Stimulated activated CD4-positive, alpha-beta T cell treated with anti-CD3 and anti-CD28 coated beads, Interleukin-1b, Interleukin-23, amount 100 ng/mL, for 48 hours (primary cell): ENCODE data around the gene AOAH.

ENCODE experiments used
- DNase-seq: peaks from one replicate; pipeline ENCODE4 v3.0.0-alpha.2; 2020

The AOAH gene

GRCh38 chr7:36690514-36691187 is 33.6 kb downstream of the AOAH start:
- DNase-seq = no peak

GRCh38 chr7:36690041-36690440 is 34.3 kb downstream of the AOAH start:
- no peak for DNase-seq

GRCh38 chr7:36686499-36686898 is 37.8 kb downstream of the AOAH start:
- peak; percentile 64 for DNase-seq

- DNase-seq = no peak
Observed at GRCh38 chr7:36684954-36685353, 39.3 kb downstream of the AOAH start.

GRCh38 chr7:36683695-36684357 is 40.5 kb downstream of the AOAH start:
- peak; percentile 24 for DNase-seq

- no peak for DNase-seq
Observed at GRCh38 chr7:36683111-36683510, 41.2 kb downstream of the AOAH start.

GRCh38 chr7:36682102-36682501 is 42.2 kb downstream of the AOAH start:
- DNase-seq = no peak

- DNase-seq = peak; percentile 76
Observed at GRCh38 chr7:36677769-36678437, 46.4 kb downstream of the AOAH start.

GRCh38 chr7:36673703-36674102 is 50.6 kb downstream of the AOAH start:
- no peak for DNase-seq

GRCh38 chr7:36671432-36671829 is 52.9 kb downstream of the AOAH start:
- no peak for DNase-seq

- DNase-seq = peak; percentile 69
Observed at GRCh38 chr7:36670585-36671431, 53.5 kb downstream of the AOAH start.

- DNase-seq = no peak
Observed at GRCh38 chr7:36668750-36669149, 55.5 kb downstream of the AOAH start.

GRCh38 chr7:36668080-36668479 is 56.2 kb downstream of the AOAH start:
- no peak for DNase-seq

- no peak for DNase-seq
Observed at GRCh38 chr7:36667007-36667745, 57.1 kb downstream of the AOAH start.

- DNase-seq = no peak
Observed at GRCh38 chr7:36663481-36663880, 60.8 kb downstream of the AOAH start.

GRCh38 chr7:36661135-36661840 is 63.0 kb downstream of the AOAH start:
- DNase-seq = no peak

- no peak for DNase-seq
Observed at GRCh38 chr7:36659638-36660341, 64.5 kb downstream of the AOAH start.

- no peak for DNase-seq
Observed at GRCh38 chr7:36659172-36659516, 65.2 kb downstream of the AOAH start.

GRCh38 chr7:36658335-36659171 is 65.7 kb downstream of the AOAH start:
- no peak for DNase-seq

- no peak for DNase-seq
Observed at GRCh38 chr7:36657036-36657660, 67.1 kb downstream of the AOAH start.
